ENCODE measurements around the gene CCDC27.

CCDC27 gene

GRCh38 chr1:3752400-3752945 lies at the start of gene CCDC27:
Gene CCDC27, plus strand, starts transcription at chr1:3752450. Its CDS starts 32 bp downstream, at chr1:3752482.
- no peak within 1 kb of the TSS for H3K4me3 ChIP-seq (ENCODE audit: low read length)
- DNase-seq (ENCODE audit: low read depth): no peak
- TF ChIP-seq CTCF (IDR thresholded peaks at IDR 0.05; ENCODE audit: insufficient read depth, low read depth, low read length, missing control alignments): no peak

DNA sequence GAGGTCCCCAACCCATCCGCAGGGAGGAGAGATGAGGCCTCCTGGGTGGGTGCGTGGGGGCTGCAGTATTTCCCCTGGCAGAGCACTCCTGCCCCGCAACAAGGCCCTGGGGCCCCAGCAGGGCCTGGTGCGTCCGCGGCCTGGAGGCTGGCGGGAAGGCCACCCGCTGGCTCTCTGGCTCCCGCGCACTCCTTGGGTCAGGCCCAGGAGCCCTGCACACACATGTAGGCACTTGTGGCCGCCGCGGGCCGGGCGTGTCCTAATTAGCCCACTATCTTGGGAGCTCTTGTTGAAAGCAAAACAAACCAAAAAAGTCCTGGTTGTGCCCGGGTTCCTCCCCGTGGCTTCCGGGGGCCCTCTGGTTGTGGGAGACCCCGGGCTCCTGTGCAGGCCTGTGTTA lies 49.7 kb upstream of the CCDC27 start:
- TF ChIP-seq CTCF (IDR thresholded peaks at IDR 0.05; ENCODE audit: insufficient read depth, low read depth, low read length, missing control alignments): no peak
- peak; percentile 51 for DNase-seq (ENCODE audit: low read depth)
- H3K4me3 ChIP-seq (ENCODE audit: low read length): no peak overlapping the region

DNA sequence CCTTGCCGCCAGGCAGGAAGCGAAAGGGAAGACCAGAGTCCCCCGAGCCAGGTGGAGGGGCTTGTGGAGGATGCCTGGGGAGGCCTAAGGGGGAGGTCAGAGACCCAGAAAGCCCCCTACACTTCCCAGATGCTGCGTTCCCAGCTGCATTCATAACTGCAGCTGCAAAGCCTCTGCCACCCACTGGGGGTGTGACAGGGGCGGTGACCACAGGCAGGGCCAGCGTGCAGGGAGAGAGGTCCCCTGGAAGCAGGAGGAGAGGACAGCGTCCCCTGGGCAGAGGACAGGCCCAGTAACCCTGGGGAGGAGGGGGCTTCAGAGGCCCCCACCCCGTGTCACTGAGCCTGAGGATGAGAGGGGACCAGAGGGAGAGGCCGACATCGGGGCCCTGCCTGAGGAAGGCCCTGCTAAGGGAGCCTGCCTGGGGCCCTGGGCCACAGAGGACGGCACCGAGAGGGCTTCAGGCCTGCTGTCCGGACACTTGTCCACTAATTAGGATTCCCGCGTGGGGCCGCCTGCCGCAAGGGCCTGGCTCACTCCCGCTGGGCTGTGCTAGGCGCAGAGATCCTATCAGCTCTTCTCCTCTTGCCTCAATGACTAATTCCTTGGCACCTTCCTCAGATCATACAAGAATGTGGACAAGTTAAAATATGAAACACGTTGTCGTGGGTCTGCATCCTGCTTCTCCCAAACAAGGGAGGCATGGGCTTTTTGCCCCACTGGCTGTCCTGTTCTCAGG lies 49.1 kb upstream of the CCDC27 start:
- DNase-seq (ENCODE audit: low read depth): peak; percentile 81
- peak; percentile 40 for TF ChIP-seq CTCF (IDR thresholded peaks at IDR 0.05; ENCODE audit: insufficient read depth, low read depth, low read length, missing control alignments)
- H3K4me3 ChIP-seq (ENCODE audit: low read length): no peak overlapping the region

DNA sequence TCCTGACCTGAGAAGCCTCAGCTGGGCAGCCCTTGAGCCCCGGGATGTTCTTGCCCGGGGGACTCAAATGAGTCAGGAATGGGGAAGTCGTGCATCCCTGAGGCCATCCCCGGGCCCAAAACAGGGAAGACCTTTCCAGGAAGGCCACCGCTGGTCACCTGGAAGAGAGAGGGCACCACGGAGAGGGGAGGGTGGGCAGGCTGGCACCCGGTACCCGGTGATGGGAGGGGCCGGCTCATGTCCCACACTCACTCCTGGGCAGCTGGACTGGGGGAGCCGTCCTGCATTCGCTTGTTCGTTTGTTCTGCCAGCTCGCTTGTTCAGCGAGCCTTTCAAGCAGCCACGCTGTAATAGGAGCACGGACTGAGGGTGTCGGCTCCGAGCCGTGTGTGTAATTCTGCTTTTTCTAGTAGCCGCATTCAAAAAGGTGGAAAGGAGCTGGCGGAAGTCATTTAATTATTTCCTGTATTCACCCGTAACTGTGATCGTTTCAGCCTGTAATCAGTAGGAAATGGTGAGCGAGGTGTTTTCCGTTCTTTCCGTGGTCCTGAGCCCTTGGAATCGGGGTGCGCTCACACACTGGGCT lies 48.4 kb upstream of the CCDC27 start:
- DNase-seq (ENCODE audit: low read depth): peak; percentile 32
- no peak for TF ChIP-seq CTCF (IDR thresholded peaks at IDR 0.05; ENCODE audit: insufficient read depth, low read depth, low read length, missing control alignments)
- H3K4me3 ChIP-seq (ENCODE audit: low read length): no peak overlapping the region

- TF ChIP-seq CTCF (IDR thresholded peaks at IDR 0.05; ENCODE audit: insufficient read depth, low read depth, low read length, missing control alignments): no peak
- no peak overlapping the region for H3K4me3 ChIP-seq (ENCODE audit: low read length)
- no peak for DNase-seq (ENCODE audit: low read depth)
These were observed 46.8 kb upstream of the CCDC27 start for GRCh38 chr1:3705341-3705950.

DNA sequence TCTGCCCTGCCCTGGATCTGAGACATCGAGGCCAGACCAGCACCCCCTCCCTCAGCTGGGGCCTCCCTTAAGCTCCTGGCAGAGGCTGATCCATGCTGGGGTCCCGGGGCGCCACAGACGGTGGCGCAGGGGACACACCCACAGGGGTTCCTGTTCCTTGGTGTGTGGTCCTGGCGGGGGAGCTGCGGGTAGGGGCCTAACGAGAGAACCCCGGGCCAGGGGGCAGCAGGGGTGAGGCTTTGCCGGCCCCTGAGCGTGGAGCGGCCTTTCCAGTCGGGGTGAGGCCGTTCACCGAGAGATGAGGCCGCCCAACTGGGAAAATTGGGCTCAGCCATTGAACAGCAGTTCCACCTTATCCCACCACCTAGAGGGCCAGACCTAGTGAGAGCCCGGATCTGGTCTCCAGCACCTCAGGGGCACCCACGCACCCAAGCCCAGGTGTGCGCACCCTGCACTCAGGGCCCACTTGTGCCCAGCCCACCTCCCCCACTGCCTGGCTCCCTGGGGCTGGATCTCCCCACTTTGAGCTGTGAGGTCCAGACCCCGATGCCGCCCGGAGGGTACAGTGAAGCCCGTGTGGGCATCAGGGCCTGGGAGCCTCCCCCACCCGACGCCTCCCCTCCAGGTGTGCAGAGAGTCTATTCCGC lies 45.5 kb upstream of the CCDC27 start:
- no peak for TF ChIP-seq CTCF (IDR thresholded peaks at IDR 0.05; ENCODE audit: insufficient read depth, low read depth, low read length, missing control alignments)
- no peak for DNase-seq (ENCODE audit: low read depth)
- no peak overlapping the region for H3K4me3 ChIP-seq (ENCODE audit: low read length)
